ENCODE data around the gene SMLR1. TPM values are rescaled to one million over a fixed set of nuclear protein-coding genes. Genes with fewer than 3 reads are reported as not detected.

Gene SMLR1
- total RNA-seq, 1 experiment from 2014 or later = 0.08 TPM

GRCh38 chr6:130853555-130854183 is 26.5 kb downstream of the SMLR1 start:
- DNase-seq (ENCODE audit: low read depth, low spot score) (no peak), ATAC-seq (no peak)
- H3K27me3 ChIP-seq (ENCODE audit: control insufficient read depth, insufficient read depth, low read length) = no peaks in the 10 kb centered on the region
- H3K9me3 ChIP-seq (ENCODE audit: control insufficient read depth, insufficient read depth, low read depth, low read length) = no peaks in the 10 kb centered on the region
- in situ Hi-C loops (cut with HindIII; ENCODE audit: low pct_unique_long_range_greater_than_20kb, low sequenced_read_pairs) = no loop called here
- no peak for TF ChIP-seq POLR2AphosphoS5 (IDR thresholded peaks at IDR 0.05; ENCODE audit: low read depth, low read length)
- no peak overlapping the region for H3K27ac ChIP-seq (ENCODE audit: low read length)
- intact Hi-C loops (cut with micrococcal nuclease; ENCODE audit: unreplicated experiment) = no loop called here
- H3K36me3 ChIP-seq (ENCODE audit: control insufficient read depth, insufficient read depth, low read length) = no peaks in the 10 kb centered on the region; the same call in 1 of the 2 replicates
- H3K4me1 ChIP-seq (ENCODE audit: control insufficient read depth, insufficient read depth, low read length) = 0 out of 2 replicates have a peak, but pooled peaks cover 3% of the 10 kb centered on the region
- ChIA-PET CTCF (no interaction called here), POLR2A (no interaction called here)
- BruUV-seq (replicated peaks) = no TSS peak
- H3K4me3 ChIP-seq (ENCODE audit: low read depth in 2 of 2, low read length in 2 of 2) = no peak overlapping the region

DNA sequence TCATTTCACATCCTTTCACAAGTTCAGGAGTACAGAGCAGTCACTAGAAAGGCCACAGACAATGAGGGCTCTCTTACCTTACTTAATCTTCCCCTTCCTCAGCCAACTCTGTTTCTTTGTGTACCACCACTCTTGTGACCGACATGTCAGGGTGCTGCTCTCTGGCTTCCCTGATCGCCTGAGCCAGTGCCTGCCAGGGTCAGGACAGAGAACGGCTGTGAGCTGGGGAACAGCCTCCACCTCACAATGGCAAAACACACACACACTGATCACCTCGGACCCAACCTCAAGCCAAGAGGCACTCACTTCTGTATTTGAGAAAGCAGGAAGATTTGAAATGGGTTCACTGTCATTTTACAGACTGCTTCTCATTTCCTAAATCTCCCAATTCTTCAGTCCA is 30.8 kb downstream of the SMLR1 start:
- Histone ChIP-seq H3K4me3 (ENCODE audit: low read depth in 2 of 2, low read length in 2 of 2) (no peak overlapping the region), H3K27me3 (ENCODE audit: control insufficient read depth, insufficient read depth, low read length) (no peaks in the 10 kb centered on the region), H3K9me3 (ENCODE audit: control insufficient read depth, insufficient read depth, low read depth, low read length) (no peaks in the 10 kb centered on the region), H3K4me1 (ENCODE audit: control insufficient read depth, insufficient read depth, low read length) (0 out of 2 replicates have a peak, but pooled peaks cover 3% of the 10 kb centered on the region), H3K36me3 (ENCODE audit: control insufficient read depth, insufficient read depth, low read length) (peaks cover 4% of the 10 kb centered on the region), H3K27ac (ENCODE audit: low read length) (no peak overlapping the region)
- intact Hi-C loops (cut with micrococcal nuclease; ENCODE audit: unreplicated experiment) = no loop called here
- BruUV-seq (replicated peaks) = no TSS peak
- TF ChIP-seq REST (IDR thresholded peaks at IDR 0.05; ENCODE audit: insufficient read depth in 1 of 2, low read depth in 2 of 2, low read length in 1 of 2) (no peak), TCF7L2 (IDR thresholded peaks at IDR 0.05; ENCODE audit: low read depth, low read length) (no peak), SIN3A (IDR thresholded peaks at IDR 0.05; ENCODE audit: borderline replicate concordance, insufficient read depth, low read depth, low read length) (no peak), POLR2AphosphoS5 (IDR thresholded peaks at IDR 0.05; ENCODE audit: low read depth, low read length) (no peak), CTCF (IDR thresholded peaks at IDR 0.05) (no peak)
- no peak for DNase-seq (ENCODE audit: low read depth, low spot score)
- in situ Hi-C loops (cut with HindIII; ENCODE audit: low pct_unique_long_range_greater_than_20kb, low sequenced_read_pairs) = no loop called here
- CTCF ChIA-PET = no interaction called here
- ATAC-seq = no peak
- POLR2A ChIA-PET = interaction anchor here (0.6 kb wide), 1 partner anchor 23 kb away, joined by 3 read pairs; no protein-coding TSS in a partner anchor

- ATAC-seq = no peak
- Histone ChIP-seq H3K36me3 (ENCODE audit: control insufficient read depth, insufficient read depth, low read length) (peaks cover 4% of the 10 kb centered on the region), H3K4me1 (ENCODE audit: control insufficient read depth, insufficient read depth, low read length) (0 out of 2 replicates have a peak, but pooled peaks cover 3% of the 10 kb centered on the region), H3K9me3 (ENCODE audit: control insufficient read depth, insufficient read depth, low read depth, low read length) (no peaks in the 10 kb centered on the region), H3K27me3 (ENCODE audit: control insufficient read depth, insufficient read depth, low read length) (no peaks in the 10 kb centered on the region), H3K4me3 (ENCODE audit: low read depth in 2 of 2, low read length in 2 of 2) (no peak overlapping the region), H3K27ac (ENCODE audit: low read length) (no peak overlapping the region)
- no TSS peak for BruUV-seq (replicated peaks)
- ChIA-PET POLR2A (interaction anchor here (0.6 kb wide), 1 partner anchor 23 kb away, joined by 3 read pairs; no protein-coding TSS in a partner anchor), CTCF (interaction anchor here (0.7 kb wide), 1 partner anchor 537 kb away, joined by 3 read pairs; no protein-coding TSS in a partner anchor)
- TF ChIP-seq TCF7L2 (IDR thresholded peaks at IDR 0.05; ENCODE audit: low read depth, low read length) = no peak
- TF ChIP-seq POLR2AphosphoS5 (IDR thresholded peaks at IDR 0.05; ENCODE audit: low read depth, low read length) = no peak
- TF ChIP-seq REST (IDR thresholded peaks at IDR 0.05; ENCODE audit: insufficient read depth in 1 of 2, low read depth in 2 of 2, low read length in 1 of 2) = no peak
- no peak for TF ChIP-seq SIN3A (IDR thresholded peaks at IDR 0.05; ENCODE audit: borderline replicate concordance, insufficient read depth, low read depth, low read length)
- no peak for TF ChIP-seq CTCF (IDR thresholded peaks at IDR 0.05)
- no peak for DNase-seq (ENCODE audit: low read depth, low spot score)
- in situ Hi-C loops (cut with HindIII; ENCODE audit: low pct_unique_long_range_greater_than_20kb, low sequenced_read_pairs) (no loop called here), intact Hi-C loops (cut with micrococcal nuclease; ENCODE audit: unreplicated experiment) (no loop called here)
These were observed 31.4 kb downstream of the SMLR1 start for GRCh38 chr6:130858498-130859160.

Data from Panc1 (cell line).